Astrocyte of the spinal cord (primary cell): Measurements from ENCODE around the gene DNAH7.
A peak's percentile ranks its signal among the peaks of the same experiment; 100 is the strongest.

Source experiments
- DNase-seq: peaks from one replicate; pipeline ENCODE4 v3.0.0; 2011; ENCODE audit warnings: low read depth, low spot score
- H3K4me3 ChIP-seq: 2 replicates; pipeline ENCODE4 v1.5.1; 2011; ENCODE audit warnings: low read depth, mild to moderate bottlenecking, low read length, moderate library complexity
- in situ Hi-C: cut with HindIII; loops from 2 replicates; pipeline ENCODE4 v1.10.0; 2017; ENCODE audit warnings: low sequenced_read_pairs
- TF ChIP-seq, protein P1 (sequence below): IDR thresholded peaks from 2 replicates; pipeline ENCODE4 v1.5.1; 2012; ENCODE audit warnings: low read depth, mild to moderate bottlenecking, low read length, inconsistent platforms

The DNAH7 gene

DNA sequence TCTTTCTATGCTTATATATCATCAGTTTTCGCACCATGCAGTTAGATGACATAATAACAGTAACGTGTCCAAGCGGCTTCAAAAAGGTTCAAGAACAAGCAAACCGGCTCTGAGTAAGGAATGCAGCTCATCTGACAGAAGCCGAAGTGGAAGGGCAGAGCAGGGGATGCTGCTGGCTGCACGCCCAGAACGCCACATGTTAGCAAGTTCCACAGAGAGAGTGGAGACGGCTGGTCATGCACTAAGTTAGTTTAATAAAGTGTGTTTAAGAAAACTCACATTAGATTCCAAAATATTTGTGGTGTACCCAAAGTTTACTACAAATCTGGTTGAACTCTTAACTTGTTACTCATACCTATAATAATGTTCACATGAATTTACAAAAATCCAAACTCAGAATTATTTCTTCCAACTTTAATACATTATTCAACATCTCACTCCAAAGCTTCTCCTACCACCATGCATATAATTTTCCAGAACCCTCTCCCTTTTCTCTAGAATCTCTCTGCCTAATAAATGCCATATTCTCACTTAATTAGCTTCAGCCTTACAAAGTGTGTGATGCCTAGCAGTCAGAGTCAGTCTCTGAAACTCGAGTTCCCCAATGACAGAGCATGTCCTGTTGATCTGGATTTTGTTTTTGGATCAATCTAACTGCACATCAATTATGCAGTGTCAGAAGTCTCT, 170.0 kb downstream of the DNAH7 start:
- in situ Hi-C loops, result no loop called here
- TF ChIP-seq, protein P1, sequence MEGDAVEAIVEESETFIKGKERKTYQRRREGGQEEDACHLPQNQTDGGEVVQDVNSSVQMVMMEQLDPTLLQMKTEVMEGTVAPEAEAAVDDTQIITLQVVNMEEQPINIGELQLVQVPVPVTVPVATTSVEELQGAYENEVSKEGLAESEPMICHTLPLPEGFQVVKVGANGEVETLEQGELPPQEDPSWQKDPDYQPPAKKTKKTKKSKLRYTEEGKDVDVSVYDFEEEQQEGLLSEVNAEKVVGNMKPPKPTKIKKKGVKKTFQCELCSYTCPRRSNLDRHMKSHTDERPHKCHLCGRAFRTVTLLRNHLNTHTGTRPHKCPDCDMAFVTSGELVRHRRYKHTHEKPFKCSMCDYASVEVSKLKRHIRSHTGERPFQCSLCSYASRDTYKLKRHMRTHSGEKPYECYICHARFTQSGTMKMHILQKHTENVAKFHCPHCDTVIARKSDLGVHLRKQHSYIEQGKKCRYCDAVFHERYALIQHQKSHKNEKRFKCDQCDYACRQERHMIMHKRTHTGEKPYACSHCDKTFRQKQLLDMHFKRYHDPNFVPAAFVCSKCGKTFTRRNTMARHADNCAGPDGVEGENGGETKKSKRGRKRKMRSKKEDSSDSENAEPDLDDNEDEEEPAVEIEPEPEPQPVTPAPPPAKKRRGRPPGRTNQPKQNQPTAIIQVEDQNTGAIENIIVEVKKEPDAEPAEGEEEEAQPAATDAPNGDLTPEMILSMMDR, result no peak
- H3K4me3 ChIP-seq, result no peak overlapping the region
- DNase-seq, result peak; percentile 99

DNA sequence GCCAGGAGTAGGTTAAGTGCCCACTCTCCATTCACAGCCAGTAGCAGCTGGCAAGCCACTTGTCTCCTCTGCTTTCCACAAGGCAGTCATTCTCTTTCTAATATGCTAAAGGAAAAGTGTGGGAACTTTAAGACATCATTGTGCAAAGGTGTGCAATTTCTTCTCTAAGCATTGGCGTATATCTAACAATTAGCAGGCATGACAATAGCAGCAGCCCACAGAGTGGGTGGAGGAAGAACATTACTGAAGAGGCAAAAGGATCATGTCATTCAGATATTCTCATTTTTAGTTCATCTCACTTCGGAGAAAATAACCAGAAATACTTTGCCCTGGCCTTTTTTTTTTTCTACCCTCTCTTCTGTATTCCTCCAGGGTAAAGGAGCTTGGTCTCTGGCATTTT, 177.6 kb downstream of the DNAH7 start:
- no peak for DNase-seq
- TF ChIP-seq, protein P1, result no peak
- H3K4me3 ChIP-seq, result no peak overlapping the region
- in situ Hi-C loops, result no loop called here

DNA sequence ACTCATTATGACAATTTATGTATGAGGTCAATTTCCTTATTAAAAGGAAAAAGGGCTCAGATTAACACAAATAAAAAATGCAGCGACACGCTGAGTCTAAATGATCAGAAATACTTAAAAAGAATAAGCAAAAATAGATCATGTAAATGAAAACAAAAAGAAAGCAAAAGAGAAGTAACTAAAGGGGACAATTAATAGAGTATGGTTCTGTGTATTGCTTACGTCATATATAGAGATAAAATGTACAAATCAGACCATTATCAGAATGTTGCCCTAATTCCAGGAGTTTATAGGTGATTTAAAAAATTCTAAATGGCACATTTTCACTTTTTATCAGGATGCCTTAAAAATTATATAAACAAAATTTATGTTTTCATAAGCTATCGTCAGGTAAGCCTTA, 189.5 kb downstream of the DNAH7 start:
- DNase-seq, result no peak
- no peak overlapping the region for H3K4me3 ChIP-seq
- in situ Hi-C loops, result no loop called here
- TF ChIP-seq, protein P1, result no peak

DNA sequence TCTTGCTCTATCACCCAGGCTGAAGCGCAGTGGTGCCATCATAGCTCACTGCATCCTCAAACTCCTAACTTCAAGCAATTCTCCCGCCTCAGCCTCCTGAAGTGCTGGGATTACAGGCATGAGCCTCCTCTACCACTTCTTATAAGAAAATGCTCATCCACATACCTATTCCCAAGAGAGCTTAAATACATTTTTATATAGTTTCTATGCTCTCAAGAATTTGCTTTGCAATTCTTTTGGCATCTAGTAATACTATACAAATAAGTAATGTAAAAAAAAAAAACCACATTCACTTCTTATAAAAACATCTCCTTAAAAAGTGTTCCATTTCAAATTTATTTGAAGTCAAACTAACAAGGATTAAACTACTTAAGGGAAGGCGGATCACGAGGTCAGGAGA, 197.3 kb downstream of the DNAH7 start:
- TF ChIP-seq, protein P1, result no peak
- in situ Hi-C loops, result no loop called here
- DNase-seq, result peak; percentile 71
- no peak overlapping the region for H3K4me3 ChIP-seq

DNA sequence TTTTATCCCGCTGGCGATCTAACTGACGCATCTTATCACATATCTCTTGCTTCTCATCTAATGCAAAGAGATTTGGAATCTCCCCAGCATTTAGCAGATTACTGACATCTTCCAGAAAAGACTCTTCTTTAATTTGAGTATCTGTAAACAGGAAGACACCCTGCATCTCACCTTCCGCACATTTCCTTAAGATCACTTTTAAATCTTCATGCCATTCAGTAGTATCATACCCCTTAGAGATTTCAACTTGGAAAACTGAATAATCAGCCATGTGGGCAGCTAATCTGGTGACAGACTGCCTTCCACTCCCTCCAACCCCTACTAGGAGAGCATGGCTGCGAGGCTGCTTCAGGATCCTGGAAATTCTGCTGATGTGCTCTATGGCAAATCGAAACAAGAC, 204.3 kb downstream of the DNAH7 start:
- in situ Hi-C loops, result no loop called here
- TF ChIP-seq, protein P1, result no peak
- no peak overlapping the region for H3K4me3 ChIP-seq
- no peak for DNase-seq

DNA sequence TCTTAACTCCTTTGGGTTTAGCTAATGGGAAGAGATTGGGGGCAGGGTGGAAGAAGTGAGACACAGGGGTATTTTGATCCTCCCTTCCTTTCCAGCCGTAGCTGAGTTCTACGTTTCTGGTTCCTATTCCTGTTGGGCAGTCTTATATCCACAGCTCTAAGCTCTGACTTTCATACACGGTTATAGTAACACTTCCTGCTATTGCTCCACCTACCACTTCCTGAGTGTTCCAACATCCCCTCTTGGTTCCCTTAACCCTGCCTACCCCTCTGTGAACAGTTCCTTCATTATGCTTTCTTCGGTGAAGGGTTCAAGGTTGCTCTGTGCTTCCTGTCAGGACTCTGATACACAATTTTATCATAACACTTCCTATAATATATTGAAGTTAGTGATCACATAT, 205.1 kb downstream of the DNAH7 start:
- TF ChIP-seq, protein P1, result no peak
- H3K4me3 ChIP-seq, result no peak overlapping the region
- DNase-seq, result no peak
- in situ Hi-C loops, result no loop called here
